ENCODE measurements around the gene BORCS6.

BORCS6 gene

DNA sequence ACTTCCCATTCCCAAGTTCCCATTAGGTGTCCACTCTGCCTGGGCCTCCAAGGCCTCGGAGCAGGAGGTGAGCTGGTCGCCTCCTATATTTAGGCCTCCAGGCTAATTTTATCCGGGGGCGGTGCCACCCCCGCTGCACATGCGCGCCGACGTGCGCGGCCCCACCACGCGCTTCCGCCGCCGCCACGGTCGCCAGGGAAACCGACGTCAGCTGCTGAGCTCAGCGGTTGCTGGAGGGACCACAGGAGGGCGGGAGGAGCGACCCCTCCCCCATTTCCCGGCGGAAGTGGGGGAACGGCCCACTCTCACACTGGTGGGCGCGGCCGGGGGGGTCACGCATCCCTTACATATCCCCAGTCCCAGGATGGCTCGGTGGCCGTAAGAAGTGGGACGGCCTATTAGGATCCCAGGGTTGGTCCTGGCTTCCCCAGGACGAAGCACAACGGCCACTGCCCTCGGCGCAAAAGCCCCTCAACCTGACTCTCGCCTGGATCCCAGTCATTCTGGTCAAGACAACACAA lies 38.8 kb downstream of the BORCS6 start:
- FAIRE-seq (no peak), DNase-seq (ENCODE audit: insufficient read length, low spot score) (no peak)
- TF ChIP-seq POLR2A (IDR thresholded peaks at IDR 0.05; ENCODE audit: low read depth, low read length) = peak; percentile 38; the same call in 1 of the 2 replicates

DNA sequence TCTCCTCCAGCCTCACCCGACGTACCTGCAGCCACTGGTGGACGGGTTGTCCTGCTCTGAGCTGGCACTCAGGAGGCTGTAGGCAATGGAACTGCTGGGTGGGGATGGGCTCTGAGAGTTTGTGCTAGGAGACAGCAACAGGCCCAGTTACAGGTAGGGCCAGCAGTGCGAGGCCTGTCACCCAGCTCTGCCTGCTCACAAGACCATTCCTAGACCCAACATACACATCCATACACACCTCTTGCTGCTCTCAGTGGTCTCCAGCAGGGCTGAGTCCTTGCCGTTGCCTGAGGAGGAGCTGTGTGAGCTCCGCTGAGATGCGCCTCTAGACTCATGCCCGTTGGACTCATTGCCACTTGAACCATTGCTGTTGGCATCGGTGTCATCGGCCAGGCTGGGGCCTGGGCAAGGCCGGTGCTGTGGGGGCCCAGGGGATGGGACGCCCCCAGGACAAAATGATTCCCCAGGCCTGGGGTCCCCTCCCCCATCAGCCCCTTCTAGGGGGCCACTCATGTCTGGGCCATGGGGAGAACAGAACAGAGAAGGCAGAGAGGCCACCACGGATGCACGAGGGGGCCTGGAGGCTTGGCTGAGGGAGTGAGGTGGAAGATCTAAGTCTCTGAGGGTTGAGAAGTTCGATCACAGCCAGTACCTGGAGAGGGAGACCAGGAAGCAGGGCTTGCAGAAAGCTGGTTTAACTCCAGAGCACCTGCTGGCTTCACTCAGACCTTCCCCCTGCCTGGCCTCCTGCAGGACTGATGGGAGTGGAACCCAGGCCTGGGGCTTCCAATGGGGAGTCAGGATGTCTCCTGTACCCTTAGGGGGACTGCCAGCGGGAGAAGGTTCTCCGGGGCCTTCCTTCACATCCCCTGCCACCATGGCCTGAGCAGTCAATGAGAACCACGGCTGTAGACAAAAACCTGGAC lies 39.5 kb downstream of the BORCS6 start:
- DNase-seq (ENCODE audit: insufficient read length, low spot score) = no peak
- TF ChIP-seq POLR2A (IDR thresholded peaks at IDR 0.05; ENCODE audit: low read depth, low read length) = no peak
- FAIRE-seq = no peak

DNA sequence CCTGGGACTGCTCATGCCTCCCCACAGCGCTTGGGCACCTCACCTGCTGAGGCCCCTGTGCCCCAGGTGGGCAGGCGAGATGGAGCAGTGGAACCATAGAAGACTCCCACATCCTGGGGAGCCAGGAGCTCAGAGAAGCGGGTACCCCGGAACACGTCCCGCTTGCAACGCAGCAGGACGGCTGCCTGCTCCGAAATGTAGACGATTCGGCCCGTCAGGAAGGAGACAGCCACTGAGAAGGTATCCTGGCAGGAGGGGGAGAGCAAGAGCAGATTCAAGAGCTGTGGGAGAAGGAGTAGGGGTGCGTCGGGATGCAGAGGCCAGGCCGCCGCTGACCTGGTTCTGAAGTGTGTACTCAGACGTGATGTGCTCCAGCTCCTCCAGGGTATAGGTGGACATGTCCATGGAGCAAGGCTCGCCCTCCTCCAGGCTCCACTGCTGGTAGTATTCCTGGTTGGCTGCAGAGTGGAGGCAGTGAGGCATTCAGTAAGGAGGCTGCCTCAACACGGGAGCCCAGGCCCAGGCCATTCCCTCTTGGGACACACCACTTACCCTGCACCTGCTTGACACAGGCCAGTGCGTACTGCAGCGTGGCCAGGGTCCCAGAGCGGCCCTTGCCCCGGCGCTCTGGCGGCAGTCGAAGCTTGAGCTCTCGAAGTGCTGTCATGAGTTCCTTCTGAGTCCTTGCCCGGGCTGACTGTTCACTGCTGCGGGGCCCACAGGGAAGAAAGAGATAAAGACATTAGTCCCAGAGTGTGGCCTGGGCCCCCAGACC lies 40.4 kb downstream of the BORCS6 start:
- no peak for FAIRE-seq
- DNase-seq (ENCODE audit: insufficient read length, low spot score) = no peak
- no peak for TF ChIP-seq POLR2A (IDR thresholded peaks at IDR 0.05; ENCODE audit: low read depth, low read length)

DNA sequence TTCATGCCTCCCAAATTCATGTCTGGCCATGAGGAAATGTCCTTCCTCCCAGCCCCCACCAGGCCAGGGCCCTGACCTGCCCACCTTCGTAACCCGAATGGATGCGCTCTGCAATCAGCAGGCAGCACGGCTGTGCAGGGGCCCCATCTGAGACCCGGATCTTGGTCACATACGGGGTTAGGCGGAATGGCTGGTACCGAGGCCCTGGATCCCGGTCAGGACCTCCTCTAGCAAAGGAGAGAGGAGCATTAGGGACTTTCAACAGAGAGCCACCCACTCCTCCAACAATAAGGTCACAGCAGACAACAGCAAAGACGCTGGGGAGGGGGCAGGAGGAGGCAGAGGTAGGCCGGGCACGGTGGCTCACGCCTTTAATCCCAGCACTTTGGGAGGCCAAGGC lies 41.4 kb downstream of the BORCS6 start:
- FAIRE-seq = no peak

DNA sequence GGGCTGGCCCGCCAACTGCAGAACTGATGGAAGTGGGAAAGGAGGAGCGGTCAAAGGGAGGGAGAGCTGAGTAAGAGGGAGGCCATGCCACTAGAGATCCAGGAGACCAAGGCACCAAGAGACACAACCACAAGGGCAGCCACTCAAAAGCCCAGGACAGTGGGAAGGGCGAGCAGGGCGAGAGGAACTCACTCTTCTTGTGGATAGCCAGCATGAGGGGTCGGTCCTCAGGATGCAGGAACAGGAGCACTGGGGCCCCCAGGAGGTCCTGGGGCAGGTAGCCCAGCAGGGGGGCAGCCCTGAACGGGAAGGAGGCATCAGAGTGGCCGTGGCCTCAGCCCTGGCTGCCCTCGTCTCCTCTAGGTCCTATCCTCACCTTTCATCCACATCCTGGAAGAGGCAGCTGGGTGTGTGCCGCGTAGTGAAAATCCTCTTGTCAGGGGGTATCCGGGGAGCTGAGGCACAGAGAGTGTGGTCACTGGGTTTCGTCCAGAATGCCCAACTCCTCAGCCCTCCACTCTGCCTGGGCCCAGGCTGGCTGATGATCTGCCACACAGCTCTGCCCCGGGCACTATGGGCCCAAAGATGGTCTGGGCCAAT lies 42.1 kb downstream of the BORCS6 start:
- FAIRE-seq (no peak), DNase-seq (ENCODE audit: insufficient read length, low spot score) (no peak)
- no peak for TF ChIP-seq POLR2A (IDR thresholded peaks at IDR 0.05; ENCODE audit: low read depth, low read length)

More for the DNA sequence above, 41.4 kb downstream of the BORCS6 start:
- no peak for TF ChIP-seq POLR2A (IDR thresholded peaks at IDR 0.05; ENCODE audit: low read depth, low read length)
- no peak for DNase-seq (ENCODE audit: insufficient read length, low spot score)

DNA sequence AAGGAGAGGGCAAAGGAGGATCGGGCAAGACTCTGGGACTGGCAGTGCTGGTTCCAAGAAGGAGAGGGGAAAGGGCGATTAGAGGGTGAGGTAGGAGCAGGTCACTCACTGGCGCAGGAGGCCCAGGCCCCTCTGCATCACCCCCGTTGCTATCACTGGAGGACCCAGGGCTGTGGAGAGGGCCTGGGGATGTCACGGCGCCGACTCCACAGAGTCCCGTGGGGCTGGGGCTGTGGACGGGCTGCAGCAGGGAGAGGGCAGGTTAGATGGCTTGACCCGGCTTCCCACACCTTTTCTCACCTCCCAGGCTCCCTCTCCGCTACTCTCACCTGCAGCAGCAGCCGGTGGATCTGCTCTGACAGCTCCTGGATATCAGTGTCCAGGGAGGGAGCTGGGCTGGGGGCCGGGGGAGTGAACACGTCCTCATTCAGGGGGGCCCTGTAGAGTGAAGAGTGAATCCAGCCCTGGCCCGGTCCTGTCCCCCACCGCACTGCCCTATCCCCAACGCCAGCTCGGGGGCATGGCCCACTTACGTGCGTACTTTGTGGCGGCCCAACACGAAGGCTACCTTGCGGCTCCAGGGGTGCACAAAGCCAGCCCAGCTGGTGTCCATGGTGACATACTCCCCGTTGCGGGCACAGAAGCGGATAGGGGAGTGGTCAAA lies 42.7 kb downstream of the BORCS6 start:
- FAIRE-seq (no peak), DNase-seq (ENCODE audit: insufficient read length, low spot score) (no peak)
- TF ChIP-seq POLR2A (IDR thresholded peaks at IDR 0.05; ENCODE audit: low read depth, low read length) = no peak

DNA sequence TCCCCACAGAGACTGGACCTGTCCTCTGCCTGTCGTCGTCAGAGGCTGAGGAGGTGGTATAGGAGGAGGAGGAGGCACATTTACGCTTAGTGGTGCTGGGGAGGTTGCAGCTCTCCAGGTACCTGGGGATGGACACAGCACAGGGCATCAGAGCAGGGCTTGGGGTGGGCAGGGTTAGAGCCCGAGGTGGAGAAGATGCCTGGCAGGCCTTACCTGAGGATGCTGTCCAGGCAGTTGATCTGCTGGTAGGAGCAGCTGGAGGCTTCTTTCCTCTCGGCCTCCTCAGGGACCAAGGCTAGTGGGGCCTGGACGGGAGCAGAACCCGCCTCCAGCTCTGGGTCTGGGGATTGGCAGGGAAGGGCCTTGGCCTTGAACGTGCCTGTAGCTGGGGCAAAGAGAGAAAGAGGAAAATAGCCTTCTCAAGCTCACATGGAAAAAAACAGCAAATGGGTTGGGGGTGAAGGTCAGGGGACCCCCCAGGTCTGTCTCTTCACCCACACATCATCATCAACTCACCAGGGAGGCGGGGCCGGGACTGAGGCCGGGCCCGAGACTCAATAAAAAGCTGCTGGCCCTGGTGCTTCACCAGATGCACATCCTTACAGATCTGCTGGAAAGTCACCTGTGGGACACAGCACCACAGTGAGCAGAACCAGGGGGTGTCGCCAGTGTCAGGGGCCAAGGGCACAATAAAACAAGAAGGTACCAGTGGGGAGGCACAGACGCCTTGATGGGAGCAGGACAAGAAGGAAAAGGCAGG lies 43.4 kb downstream of the BORCS6 start:
- DNase-seq (ENCODE audit: insufficient read length, low spot score) = no peak
- no peak for TF ChIP-seq POLR2A (IDR thresholded peaks at IDR 0.05; ENCODE audit: low read depth, low read length)
- FAIRE-seq = no peak

DNA sequence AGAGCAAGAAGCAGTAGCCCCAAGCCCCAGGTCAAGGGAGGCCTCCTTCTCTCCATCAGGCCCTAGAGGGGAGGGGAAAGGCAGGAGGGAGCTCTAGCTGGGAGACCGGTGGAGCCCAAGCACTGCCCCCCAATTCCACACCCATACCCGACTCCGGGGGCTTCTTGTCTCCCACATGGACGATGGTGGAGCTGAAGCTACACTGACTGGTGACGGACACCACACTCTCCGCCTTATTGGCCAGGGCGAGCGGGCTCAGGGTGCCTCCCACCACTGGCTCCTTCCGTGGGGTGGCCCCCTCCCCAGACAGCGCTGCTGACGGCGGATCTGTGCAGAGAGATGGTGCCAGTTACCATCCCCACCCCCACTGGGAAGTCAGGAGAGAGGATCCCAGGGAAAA lies 44.2 kb downstream of the BORCS6 start:
- TF ChIP-seq POLR2A (IDR thresholded peaks at IDR 0.05; ENCODE audit: low read depth, low read length) = no peak
- no peak for DNase-seq (ENCODE audit: insufficient read length, low spot score)
- FAIRE-seq = no peak

DNA sequence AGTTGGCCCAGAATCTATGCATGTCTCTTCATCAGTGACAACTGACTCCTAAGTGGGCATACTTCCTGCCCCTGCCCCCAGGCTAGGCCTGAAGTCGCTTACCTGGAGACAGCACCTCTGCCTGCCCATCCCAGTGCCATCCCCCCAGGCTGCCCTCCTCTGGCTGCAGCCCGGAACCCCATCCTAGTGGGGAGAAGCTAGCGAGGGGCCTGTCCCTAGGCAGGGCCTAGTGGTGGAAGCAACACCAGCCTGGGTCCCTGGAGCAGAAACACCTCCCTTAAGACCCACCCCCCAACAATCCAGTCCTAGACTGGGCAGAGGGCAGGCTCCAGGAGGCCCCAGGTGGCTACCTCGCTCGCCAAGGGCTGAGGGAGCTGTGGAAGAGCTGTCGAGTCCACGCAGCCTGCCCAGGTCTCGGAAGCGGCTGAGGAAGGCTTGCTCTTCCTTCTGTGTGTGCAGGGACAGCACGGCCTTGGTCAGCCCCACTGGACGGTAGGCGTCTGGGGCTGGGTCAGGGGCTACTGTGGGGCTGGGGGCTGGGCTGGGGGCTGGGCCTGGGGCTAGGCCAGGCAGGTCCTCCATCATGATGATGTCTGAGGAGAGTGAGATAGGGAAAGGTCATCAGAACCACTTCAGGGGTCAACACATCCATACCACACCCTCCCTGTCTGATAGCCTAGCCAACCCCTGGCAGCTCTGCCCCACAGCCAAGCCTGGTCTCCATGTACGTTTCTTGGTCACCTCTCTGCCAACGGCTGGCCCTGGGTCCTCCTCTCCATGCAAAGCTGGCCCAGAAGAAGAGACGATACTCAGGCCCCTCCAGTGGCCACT lies 45.4 kb downstream of the BORCS6 start:
- no peak for TF ChIP-seq POLR2A (IDR thresholded peaks at IDR 0.05; ENCODE audit: low read depth, low read length)
- DNase-seq (ENCODE audit: insufficient read length, low spot score) (no peak), FAIRE-seq (no peak)

DNA sequence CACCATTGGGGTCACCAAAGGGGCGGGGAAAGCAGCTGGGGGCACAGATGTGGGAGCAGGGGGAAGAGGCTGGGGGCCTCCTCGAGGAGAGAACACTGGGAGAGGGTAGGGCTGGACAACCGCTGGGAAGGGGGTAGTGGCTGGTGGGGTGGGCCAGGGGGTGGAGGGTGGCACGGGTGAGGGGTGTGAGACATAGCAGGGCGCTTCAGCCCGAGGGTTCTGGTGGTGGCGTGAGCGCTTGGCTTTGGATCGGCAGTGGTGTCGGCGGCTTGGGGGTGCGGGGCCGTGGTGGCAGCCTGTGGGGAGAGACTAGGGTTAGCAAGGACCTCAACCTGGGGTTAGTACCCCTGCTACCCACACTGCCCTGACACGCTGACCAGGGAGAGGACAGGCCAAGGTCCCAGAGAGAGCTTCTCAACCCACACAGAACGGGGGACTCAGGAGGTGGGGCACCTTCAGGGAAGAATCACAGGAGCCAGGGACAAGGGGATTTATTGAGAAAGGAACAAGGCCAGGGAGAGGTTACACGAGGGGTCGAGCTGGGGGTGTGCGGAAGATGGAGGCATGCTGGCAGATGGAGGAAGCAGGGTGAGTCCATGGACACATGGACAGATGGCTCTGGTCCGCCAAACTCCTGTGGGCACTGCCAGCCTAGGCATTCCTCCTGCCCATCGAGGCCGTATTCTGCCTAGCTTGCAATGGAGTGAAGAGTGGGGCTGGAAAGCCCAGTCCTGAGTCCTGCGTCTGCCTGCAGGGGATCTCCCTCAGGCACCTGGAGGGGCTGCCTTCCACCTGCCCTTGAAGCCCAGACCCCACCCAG lies 46.2 kb downstream of the BORCS6 start:
- DNase-seq (ENCODE audit: insufficient read length, low spot score) (no peak), FAIRE-seq (no peak)
- TF ChIP-seq POLR2A (IDR thresholded peaks at IDR 0.05; ENCODE audit: low read depth, low read length) = no peak

DNA sequence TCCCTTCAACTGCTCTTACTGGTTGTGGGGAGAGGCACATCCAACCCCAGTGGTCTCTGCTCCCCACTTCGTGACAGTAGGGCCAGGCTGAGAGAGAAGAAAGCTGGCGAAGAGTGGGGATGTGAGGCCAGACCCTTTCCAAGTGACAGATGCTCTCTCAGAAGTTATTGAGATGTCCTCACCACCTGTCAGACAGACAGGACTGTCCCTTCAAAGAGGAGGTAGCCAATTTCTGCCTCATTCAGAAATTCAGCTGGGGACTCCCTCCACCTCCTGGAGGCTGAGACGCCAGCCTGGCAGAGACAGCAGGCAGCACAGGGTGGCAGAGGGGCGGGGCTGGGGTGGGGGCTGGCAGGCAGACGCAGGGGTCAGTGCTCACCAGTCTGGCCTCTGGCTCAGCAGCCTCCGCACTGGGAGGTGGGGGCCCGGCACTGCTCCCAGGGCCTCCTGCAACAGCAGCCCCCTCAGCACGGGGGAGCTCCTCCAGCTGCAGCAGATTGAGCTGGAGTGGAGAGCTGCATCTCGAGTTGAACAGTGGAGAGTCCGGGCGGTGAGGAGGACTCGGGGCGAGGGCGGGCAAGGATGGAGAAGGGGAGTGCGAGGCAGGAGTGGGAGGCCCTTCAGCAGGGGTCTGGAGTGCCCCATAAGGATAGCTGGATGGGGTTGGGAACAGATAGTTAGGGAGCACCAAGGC lies 46.9 kb downstream of the BORCS6 start:
- TF ChIP-seq POLR2A (IDR thresholded peaks at IDR 0.05; ENCODE audit: low read depth, low read length) = no peak
- DNase-seq (ENCODE audit: insufficient read length, low spot score) (no peak), FAIRE-seq (no peak)

All from H54 (cell line).